ENCODE data around the gene RABL3.

Gene RABL3

DNA sequence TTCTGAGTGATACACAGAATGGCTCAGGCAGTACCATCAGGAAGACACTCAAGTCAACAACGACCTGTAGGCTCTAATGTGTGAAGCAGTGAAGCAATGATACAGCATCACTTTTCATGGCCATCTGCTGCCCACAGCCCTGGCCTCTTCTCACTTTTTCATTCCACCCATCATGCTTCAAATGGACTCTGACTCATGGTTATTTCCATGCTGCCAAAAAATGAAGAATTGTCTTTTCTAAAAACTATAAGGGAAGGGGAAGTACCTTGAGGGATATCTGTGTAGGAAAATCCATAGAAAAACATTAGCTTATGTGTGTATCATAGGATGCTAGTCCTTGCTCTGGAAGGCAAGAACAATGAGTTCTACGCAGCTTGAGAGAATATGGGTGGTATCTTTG is 71.7 kb downstream of the RABL3 start:
- Histone ChIP-seq H3K4me2 (ENCODE audit: low read length) (no peak overlapping the region), H3K9me3 (ENCODE audit: insufficient read depth, low read length) (no peaks in the 10 kb centered on the region), H3K4me1 (ENCODE audit: low read length) (no peaks in the 10 kb centered on the region), H3K27me3 (ENCODE audit: low read depth, low read length) (no peaks in the 10 kb centered on the region), H3K9ac (ENCODE audit: low read length) (no peak overlapping the region), H3K4me3 (ENCODE audit: low read length) (no peak overlapping the region), H3K79me2 (ENCODE audit: low read length) (no peaks in the 10 kb centered on the region), H3K36me3 (replicated peaks; ENCODE audit: low read depth, low read length) (no peaks in the 10 kb centered on the region), H2AFZ (ENCODE audit: low read depth, low read length) (no peak overlapping the region), H4K20me1 (ENCODE audit: insufficient read depth, low read length) (no peaks in the 10 kb centered on the region), H3K27ac (ENCODE audit: low read length) (no peak overlapping the region)
- TF ChIP-seq, protein P1, sequence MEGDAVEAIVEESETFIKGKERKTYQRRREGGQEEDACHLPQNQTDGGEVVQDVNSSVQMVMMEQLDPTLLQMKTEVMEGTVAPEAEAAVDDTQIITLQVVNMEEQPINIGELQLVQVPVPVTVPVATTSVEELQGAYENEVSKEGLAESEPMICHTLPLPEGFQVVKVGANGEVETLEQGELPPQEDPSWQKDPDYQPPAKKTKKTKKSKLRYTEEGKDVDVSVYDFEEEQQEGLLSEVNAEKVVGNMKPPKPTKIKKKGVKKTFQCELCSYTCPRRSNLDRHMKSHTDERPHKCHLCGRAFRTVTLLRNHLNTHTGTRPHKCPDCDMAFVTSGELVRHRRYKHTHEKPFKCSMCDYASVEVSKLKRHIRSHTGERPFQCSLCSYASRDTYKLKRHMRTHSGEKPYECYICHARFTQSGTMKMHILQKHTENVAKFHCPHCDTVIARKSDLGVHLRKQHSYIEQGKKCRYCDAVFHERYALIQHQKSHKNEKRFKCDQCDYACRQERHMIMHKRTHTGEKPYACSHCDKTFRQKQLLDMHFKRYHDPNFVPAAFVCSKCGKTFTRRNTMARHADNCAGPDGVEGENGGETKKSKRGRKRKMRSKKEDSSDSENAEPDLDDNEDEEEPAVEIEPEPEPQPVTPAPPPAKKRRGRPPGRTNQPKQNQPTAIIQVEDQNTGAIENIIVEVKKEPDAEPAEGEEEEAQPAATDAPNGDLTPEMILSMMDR (IDR thresholded peaks at IDR 0.05; ENCODE audit: low read depth, low read length), result no peak
- no peak for TF ChIP-seq EZH2phosphoT487 (IDR thresholded peaks at IDR 0.05; ENCODE audit: low read depth)

DNA sequence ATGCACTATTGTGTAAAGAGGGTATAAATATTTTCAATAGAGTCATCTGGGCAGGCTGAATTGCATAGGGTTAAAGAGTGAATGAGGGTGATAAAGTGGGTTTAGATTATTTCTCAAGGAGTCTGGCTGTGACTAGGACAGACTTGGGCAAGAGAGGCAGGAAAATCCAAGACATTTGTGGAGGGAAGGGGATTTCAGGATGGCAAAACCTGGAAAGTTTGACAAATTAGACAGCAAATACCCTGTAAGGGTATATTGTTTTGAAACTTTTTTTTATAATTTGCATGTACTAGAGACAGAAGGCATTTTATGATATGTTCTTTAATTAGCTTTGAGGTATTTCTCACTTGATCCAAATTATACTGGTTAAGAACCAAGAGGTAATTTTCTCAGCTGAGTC is 77.4 kb downstream of the RABL3 start:
- no peak overlapping the region for H3K4me2 ChIP-seq (ENCODE audit: low read length)
- H3K27ac ChIP-seq (ENCODE audit: low read length), result no peak overlapping the region
- no peaks in the 10 kb centered on the region for H3K36me3 ChIP-seq (replicated peaks; ENCODE audit: low read depth, low read length)
- no peak for TF ChIP-seq EZH2phosphoT487 (IDR thresholded peaks at IDR 0.05; ENCODE audit: low read depth)
- TF ChIP-seq, protein P1 (IDR thresholded peaks at IDR 0.05; ENCODE audit: low read depth, low read length), result no peak
- H3K4me1 ChIP-seq (ENCODE audit: low read length), result no peaks in the 10 kb centered on the region
- H3K79me2 ChIP-seq (ENCODE audit: low read length), result no peaks in the 10 kb centered on the region
- no peaks in the 10 kb centered on the region for H3K9me3 ChIP-seq (ENCODE audit: insufficient read depth, low read length)
- no peak overlapping the region for H3K4me3 ChIP-seq (ENCODE audit: low read length)
- no peak overlapping the region for H3K9ac ChIP-seq (ENCODE audit: low read length)
- no peak overlapping the region for H2AFZ ChIP-seq (ENCODE audit: low read depth, low read length)
- H4K20me1 ChIP-seq (ENCODE audit: insufficient read depth, low read length), result no peaks in the 10 kb centered on the region
- H3K27me3 ChIP-seq (ENCODE audit: low read depth, low read length), result no peaks in the 10 kb centered on the region

GRCh38 chr3:120661945-120662344 is 80.4 kb downstream of the RABL3 start:
- Histone ChIP-seq H3K27ac (ENCODE audit: low read length) (no peak overlapping the region), H3K4me3 (ENCODE audit: low read length) (no peak overlapping the region), H3K9me3 (ENCODE audit: insufficient read depth, low read length) (no peaks in the 10 kb centered on the region), H2AFZ (ENCODE audit: low read depth, low read length) (no peak overlapping the region), H4K20me1 (ENCODE audit: insufficient read depth, low read length) (no peaks in the 10 kb centered on the region), H3K79me2 (ENCODE audit: low read length) (no peaks in the 10 kb centered on the region), H3K27me3 (ENCODE audit: low read depth, low read length) (no peaks in the 10 kb centered on the region), H3K36me3 (replicated peaks; ENCODE audit: low read depth, low read length) (no peaks in the 10 kb centered on the region), H3K4me2 (ENCODE audit: low read length) (no peak overlapping the region), H3K4me1 (ENCODE audit: low read length) (no peaks in the 10 kb centered on the region), H3K9ac (ENCODE audit: low read length) (no peak overlapping the region)
- no peak for TF ChIP-seq EZH2phosphoT487 (IDR thresholded peaks at IDR 0.05; ENCODE audit: low read depth)
- TF ChIP-seq, protein P1 (IDR thresholded peaks at IDR 0.05; ENCODE audit: low read depth, low read length), result no peak

DNA sequence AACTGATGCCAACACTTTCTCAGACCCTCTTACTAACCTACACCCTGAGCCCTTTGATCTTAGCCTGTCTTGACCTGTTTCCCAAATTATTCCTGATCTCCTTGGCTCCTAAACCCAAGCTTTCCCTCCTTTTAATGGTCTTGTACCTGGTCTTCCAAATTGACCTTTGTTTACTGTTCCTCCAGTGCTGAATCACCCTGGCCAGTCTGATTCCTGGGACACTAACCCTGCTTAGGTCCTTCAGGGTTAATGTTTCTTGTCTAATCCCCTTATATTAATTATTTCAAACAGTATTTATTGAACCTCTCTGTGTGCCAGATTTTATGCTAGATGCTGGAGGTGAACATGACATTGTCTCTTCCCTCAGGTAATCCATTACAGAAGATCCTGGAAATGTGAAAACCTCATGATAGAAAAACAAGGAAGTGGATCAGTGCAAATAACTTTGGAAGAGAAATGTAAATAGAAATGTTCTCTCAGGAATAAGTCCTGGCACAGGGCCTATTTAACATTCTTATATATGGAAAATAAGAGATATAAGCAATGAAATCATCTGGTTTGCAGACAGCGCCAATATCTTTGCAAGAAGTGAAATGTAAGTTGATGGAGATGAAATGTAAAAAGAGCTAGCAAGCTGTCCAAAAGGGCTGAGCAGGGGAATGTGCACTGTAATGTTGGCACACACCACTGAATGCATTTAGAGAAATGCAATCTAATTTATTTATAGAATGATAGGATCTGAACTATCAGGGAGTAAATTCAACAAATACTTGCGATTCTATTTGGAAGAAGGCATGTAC is 81.0 kb downstream of the RABL3 start:
- Histone ChIP-seq H3K4me2 (ENCODE audit: low read length) (no peak overlapping the region), H3K36me3 (replicated peaks; ENCODE audit: low read depth, low read length) (no peaks in the 10 kb centered on the region), H3K4me3 (ENCODE audit: low read length) (no peak overlapping the region), H3K27me3 (ENCODE audit: low read depth, low read length) (no peaks in the 10 kb centered on the region), H3K9me3 (ENCODE audit: insufficient read depth, low read length) (no peaks in the 10 kb centered on the region), H3K9ac (ENCODE audit: low read length) (no peak overlapping the region), H3K79me2 (ENCODE audit: low read length) (no peaks in the 10 kb centered on the region), H2AFZ (ENCODE audit: low read depth, low read length) (no peak overlapping the region), H3K27ac (ENCODE audit: low read length) (no peak overlapping the region), H4K20me1 (ENCODE audit: insufficient read depth, low read length) (no peaks in the 10 kb centered on the region), H3K4me1 (ENCODE audit: low read length) (no peaks in the 10 kb centered on the region)
- TF ChIP-seq, protein P1 (IDR thresholded peaks at IDR 0.05; ENCODE audit: low read depth, low read length), result no peak
- TF ChIP-seq EZH2phosphoT487 (IDR thresholded peaks at IDR 0.05; ENCODE audit: low read depth), result no peak

Data from OCI-LY3 (cell line).